GM12878 (cell line): Measurements from ENCODE around the gene CREBBP. TPM values are rescaled to one million over a fixed set of nuclear protein-coding genes. Genes with fewer than 3 reads are reported as not detected.

Experiments used
- CBX3 ChIP-seq: fragments of 200-600 bp; sonication (generic); IDR thresholded peaks from 2 replicates; pipeline ENCODE4 v1.6.1; 2016; ENCODE audit warnings: low read depth, borderline replicate concordance
- ETV6 ChIP-seq, 2 experiments: fragments of 450-650 bp in 1 of 2; IDR thresholded peaks in 1 of 2; conservative IDR thresholded peaks in 1 of 2; 2 replicates each; pipeline ENCODE4 v1.6.1; 2014; ENCODE audit warnings: antibody characterized with exemption in 1 of 2, borderline replicate concordance in 1 of 2, low read depth in 1 of 2, mild to moderate bottlenecking in 1 of 2, moderate library complexity in 1 of 2
- NFIC ChIP-seq: IDR thresholded peaks from 2 replicates; pipeline ENCODE4 v1.6.1; 2012; ENCODE audit warnings: low read depth, mild to moderate bottlenecking, inconsistent platforms, low read length, moderate library complexity
- POLR2AphosphoS2 ChIP-seq: IDR thresholded peaks from 2 replicates; pipeline ENCODE4 v1.6.1; 2011; ENCODE audit warnings: low read depth, mild to moderate bottlenecking, low read length, improper control_type of control experiment, moderate library complexity
- SREBF2 ChIP-seq: IDR thresholded peaks from 2 replicates; pipeline ENCODE4 v1.6.1; 2012; ENCODE audit warnings: mild to moderate bottlenecking, low read length
- ZBTB11 ChIP-seq: fragments of 450-650 bp; formaldehyde crosslinking; IDR thresholded peaks from 2 replicates; pipeline ENCODE4 v1.5.0; 2022; ENCODE audit warnings: mild to moderate bottlenecking, missing genetic modification characterization
- ZNF274 ChIP-seq: IDR thresholded peaks from one replicate; pipeline ENCODE4 v1.8.0; 2011; ENCODE audit not compliant: insufficient read length, insufficient read depth
- polyA plus RNA-seq, 11 experiments: library from polyadenylated mRNA; depleted of rRNA in 4 of 11; unstranded in 6 of 11; stranded (reverse) in 5 of 11; fragments of >200 nt; fragmentation: Nextera tagmentation in 4 of 11; fragmentation: Illumina TruSeq in 1 of 11; extraction: Ambion mirVana in 4 of 11; extraction: Trizol in 1 of 11; gene quantifications; 1 replicate in 1 of 11; 2 replicates in 10 of 11; pipeline versions ENCODE4 v1.2.1 to v1.2.3, GENCODE V29; 2011 to 2016; ENCODE audit warnings: inconsistent platforms in 2 of 11, missing spikeins in 2 of 11, low read depth in 1 of 11
- total RNA-seq, 4 experiments: library from RNA; depleted of rRNA in 3 of 4; stranded (reverse); fragments of >200 nt in 3 of 4; fragmentation: Illumina TruSeq in 1 of 4; extraction: Trizol in 1 of 4; gene quantifications; 2 replicates each; pipeline versions ENCODE4 v1.2.1 to v1.2.3, GENCODE V29; 2013 to 2021
- TF ChIP-seq, protein P1 (sequence below): IDR thresholded peaks from 2 replicates; pipeline ENCODE4 v1.6.1; 2012; ENCODE audit warnings: improper control_type of control experiment, low read depth, low read length; ENCODE audit not compliant: insufficient replicate concordance
- TF ChIP-seq, protein P2 (sequence below): fragments of 450-650 bp; IDR thresholded peaks from 2 replicates; pipeline ENCODE4 v1.6.1; 2016; ENCODE audit warnings: mild to moderate bottlenecking, moderate library complexity, borderline replicate concordance
- TF ChIP-seq, protein P3 (sequence below): IDR thresholded peaks from 2 replicates; pipeline ENCODE4 v1.6.1; 2011; ENCODE audit warnings: mild to moderate bottlenecking, low read depth, low read length, moderate library complexity; ENCODE audit not compliant: insufficient replicate concordance
- TF ChIP-seq, protein P4 (sequence below): fragments of 450-650 bp; IDR thresholded peaks from 2 replicates; pipeline ENCODE4 v1.6.1; 2016; ENCODE audit warnings: mild to moderate bottlenecking

CREBBP gene
- total and polyA plus RNA-seq, 10 of the 15 experiments (the other 5 are each of a cell fraction or from before 2014, with no cell fraction given), result 3.4 to 32.7 (median 7.9) TPM

GRCh38 chr16:3760518-3760917 is 120.0 kb downstream of the CREBBP start (continued):
- TF ChIP-seq, protein P1, sequence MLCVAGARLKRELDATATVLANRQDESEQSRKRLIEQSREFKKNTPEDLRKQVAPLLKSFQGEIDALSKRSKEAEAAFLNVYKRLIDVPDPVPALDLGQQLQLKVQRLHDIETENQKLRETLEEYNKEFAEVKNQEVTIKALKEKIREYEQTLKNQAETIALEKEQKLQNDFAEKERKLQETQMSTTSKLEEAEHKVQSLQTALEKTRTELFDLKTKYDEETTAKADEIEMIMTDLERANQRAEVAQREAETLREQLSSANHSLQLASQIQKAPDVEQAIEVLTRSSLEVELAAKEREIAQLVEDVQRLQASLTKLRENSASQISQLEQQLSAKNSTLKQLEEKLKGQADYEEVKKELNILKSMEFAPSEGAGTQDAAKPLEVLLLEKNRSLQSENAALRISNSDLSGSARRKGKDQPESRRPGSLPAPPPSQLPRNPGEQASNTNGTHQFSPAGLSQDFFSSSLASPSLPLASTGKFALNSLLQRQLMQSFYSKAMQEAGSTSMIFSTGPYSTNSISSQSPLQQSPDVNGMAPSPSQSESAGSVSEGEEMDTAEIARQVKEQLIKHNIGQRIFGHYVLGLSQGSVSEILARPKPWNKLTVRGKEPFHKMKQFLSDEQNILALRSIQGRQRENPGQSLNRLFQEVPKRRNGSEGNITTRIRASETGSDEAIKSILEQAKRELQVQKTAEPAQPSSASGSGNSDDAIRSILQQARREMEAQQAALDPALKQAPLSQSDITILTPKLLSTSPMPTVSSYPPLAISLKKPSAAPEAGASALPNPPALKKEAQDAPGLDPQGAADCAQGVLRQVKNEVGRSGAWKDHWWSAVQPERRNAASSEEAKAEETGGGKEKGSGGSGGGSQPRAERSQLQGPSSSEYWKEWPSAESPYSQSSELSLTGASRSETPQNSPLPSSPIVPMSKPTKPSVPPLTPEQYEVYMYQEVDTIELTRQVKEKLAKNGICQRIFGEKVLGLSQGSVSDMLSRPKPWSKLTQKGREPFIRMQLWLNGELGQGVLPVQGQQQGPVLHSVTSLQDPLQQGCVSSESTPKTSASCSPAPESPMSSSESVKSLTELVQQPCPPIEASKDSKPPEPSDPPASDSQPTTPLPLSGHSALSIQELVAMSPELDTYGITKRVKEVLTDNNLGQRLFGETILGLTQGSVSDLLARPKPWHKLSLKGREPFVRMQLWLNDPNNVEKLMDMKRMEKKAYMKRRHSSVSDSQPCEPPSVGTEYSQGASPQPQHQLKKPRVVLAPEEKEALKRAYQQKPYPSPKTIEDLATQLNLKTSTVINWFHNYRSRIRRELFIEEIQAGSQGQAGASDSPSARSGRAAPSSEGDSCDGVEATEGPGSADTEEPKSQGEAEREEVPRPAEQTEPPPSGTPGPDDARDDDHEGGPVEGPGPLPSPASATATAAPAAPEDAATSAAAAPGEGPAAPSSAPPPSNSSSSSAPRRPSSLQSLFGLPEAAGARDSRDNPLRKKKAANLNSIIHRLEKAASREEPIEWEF, result no peak
- TF ChIP-seq ETV6 (conservative IDR thresholded peaks at IDR 0.05 in 1 of 2, IDR thresholded peaks at IDR 0.05 in 1 of 2; ENCODE audit: borderline replicate concordance in 1 of 2, low read depth in 1 of 2) (no peak), POLR2AphosphoS2 (no peak), NFIC (no peak), CBX3 (no peak), ZNF274 (no peak), SREBF2 (no peak), ZBTB11 (CRISPR knock-in tag) (no peak)
- TF ChIP-seq, protein P2, sequence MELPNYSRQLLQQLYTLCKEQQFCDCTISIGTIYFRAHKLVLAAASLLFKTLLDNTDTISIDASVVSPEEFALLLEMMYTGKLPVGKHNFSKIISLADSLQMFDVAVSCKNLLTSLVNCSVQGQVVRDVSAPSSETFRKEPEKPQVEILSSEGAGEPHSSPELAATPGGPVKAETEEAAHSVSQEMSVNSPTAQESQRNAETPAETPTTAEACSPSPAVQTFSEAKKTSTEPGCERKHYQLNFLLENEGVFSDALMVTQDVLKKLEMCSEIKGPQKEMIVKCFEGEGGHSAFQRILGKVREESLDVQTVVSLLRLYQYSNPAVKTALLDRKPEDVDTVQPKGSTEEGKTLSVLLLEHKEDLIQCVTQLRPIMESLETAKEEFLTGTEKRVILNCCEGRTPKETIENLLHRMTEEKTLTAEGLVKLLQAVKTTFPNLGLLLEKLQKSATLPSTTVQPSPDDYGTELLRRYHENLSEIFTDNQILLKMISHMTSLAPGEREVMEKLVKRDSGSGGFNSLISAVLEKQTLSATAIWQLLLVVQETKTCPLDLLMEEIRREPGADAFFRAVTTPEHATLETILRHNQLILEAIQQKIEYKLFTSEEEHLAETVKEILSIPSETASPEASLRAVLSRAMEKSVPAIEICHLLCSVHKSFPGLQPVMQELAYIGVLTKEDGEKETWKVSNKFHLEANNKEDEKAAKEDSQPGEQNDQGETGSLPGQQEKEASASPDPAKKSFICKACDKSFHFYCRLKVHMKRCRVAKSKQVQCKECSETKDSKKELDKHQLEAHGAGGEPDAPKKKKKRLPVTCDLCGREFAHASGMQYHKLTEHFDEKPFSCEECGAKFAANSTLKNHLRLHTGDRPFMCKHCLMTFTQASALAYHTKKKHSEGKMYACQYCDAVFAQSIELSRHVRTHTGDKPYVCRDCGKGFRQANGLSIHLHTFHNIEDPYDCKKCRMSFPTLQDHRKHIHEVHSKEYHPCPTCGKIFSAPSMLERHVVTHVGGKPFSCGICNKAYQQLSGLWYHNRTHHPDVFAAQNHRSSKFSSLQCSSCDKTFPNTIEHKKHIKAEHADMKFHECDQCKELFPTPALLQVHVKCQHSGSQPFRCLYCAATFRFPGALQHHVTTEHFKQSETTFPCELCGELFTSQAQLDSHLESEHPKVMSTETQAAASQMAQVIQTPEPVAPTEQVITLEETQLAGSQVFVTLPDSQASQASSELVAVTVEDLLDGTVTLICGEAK, result no peak
- TF ChIP-seq, protein P3, sequence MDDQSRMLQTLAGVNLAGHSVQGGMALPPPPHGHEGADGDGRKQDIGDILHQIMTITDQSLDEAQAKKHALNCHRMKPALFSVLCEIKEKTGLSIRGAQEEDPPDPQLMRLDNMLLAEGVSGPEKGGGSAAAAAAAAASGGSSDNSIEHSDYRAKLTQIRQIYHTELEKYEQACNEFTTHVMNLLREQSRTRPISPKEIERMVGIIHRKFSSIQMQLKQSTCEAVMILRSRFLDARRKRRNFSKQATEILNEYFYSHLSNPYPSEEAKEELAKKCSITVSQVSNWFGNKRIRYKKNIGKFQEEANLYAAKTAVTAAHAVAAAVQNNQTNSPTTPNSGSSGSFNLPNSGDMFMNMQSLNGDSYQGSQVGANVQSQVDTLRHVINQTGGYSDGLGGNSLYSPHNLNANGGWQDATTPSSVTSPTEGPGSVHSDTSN, result no peak
- TF ChIP-seq, protein P4, sequence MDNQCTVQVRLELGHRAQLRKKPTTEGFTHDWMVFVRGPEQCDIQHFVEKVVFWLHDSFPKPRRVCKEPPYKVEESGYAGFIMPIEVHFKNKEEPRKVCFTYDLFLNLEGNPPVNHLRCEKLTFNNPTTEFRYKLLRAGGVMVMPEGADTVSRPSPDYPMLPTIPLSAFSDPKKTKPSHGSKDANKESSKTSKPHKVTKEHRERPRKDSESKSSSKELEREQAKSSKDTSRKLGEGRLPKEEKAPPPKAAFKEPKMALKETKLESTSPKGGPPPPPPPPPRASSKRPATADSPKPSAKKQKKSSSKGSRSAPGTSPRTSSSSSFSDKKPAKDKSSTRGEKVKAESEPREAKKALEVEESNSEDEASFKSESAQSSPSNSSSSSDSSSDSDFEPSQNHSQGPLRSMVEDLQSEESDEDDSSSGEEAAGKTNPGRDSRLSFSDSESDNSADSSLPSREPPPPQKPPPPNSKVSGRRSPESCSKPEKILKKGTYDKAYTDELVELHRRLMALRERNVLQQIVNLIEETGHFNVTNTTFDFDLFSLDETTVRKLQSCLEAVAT, result no peak
